GM12892 (cell line): ENCODE data around the gene NPEPPS.

ENCODE experiments used
- POLR2A ChIP-seq: IDR thresholded peaks from 2 replicates; pipeline ENCODE4 v1.6.1; 2011; ENCODE audit warnings: low read depth, low read length, control low read depth
- POLR2AphosphoS5 ChIP-seq: IDR thresholded peaks from 2 replicates; pipeline ENCODE4 v1.6.1; 2011; ENCODE audit warnings: low read depth, low read length, control low read depth

DNA sequence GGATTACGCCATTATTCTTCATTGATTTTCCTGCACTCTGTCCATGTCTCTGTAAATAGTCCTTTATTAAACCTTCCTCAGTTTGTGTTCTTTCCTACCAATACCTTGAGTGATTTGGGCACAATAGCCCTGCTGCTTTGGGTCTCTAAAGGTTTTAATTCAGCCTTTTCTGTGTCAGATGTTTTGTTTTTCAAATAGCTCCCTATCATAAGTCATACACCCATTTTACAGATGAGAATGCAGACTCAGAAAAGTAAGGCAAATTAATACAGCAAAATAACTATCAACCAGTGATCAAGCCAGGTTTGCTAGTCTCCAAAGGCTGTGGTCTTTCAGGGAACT lies 93.8 kb downstream of the NPEPPS start:
- TF ChIP-seq POLR2AphosphoS5 = 0 out of 2 replicates have a peak, but pooled peaks have one; percentile 16
- no peak for TF ChIP-seq POLR2A
